Suprapubic skin (tissue), 4 donors: ENCODE results near the gene RAB33B. TPM values are rescaled to one million over a fixed set of nuclear protein-coding genes. Genes with fewer than 3 reads are reported as not detected.
"Not testable (repeated sequence)": the region's sequence is repeated elsewhere in the genome, so short reads cannot be mapped to it uniquely, and the experiment has no call there.

Source experiments
- DNase-seq, 2 donors: peaks; one replicate each; pipeline ENCODE4 v3.0.0-alpha.2; 2019; ENCODE audit warnings: low spot score in 2 of 2
- H3K27ac ChIP-seq: fragments of 200-600 bp; sonication (generic); one replicate; pipeline ENCODE4 v1.5.1; 2019
- H3K27me3 ChIP-seq: fragments of 200-600 bp; sonication (generic); one replicate; pipeline ENCODE4 v1.5.1; 2019
- H3K36me3 ChIP-seq: fragments of 200-600 bp; sonication (generic); one replicate; pipeline ENCODE4 v1.5.1; 2019
- H3K4me1 ChIP-seq: fragments of 200-600 bp; sonication (generic); one replicate; pipeline ENCODE4 v1.5.1; 2019
- H3K4me3 ChIP-seq: fragments of 200-600 bp; sonication (generic); one replicate; pipeline ENCODE4 v1.5.1; 2019; ENCODE audit warnings: mild to moderate bottlenecking
- H3K9me3 ChIP-seq: fragments of 200-600 bp; sonication (generic); one replicate; pipeline ENCODE4 v1.5.1; 2019
- EP300 ChIP-seq: sonication (generic); formaldehyde crosslinking; IDR thresholded peaks from one replicate; pipeline ENCODE4 v1.6.1; 2017; ENCODE audit warnings: antibody characterized with exemption
- POLR2A ChIP-seq, 2 donors: fragments of 450-650 bp; IDR thresholded peaks; one replicate each; pipeline ENCODE4 v1.6.1; 2017; ENCODE audit warnings: antibody characterized with exemption in 2 of 2, mild to moderate bottlenecking in 2 of 2, moderate library complexity in 2 of 2
- POLR2AphosphoS5 ChIP-seq, 3 donors: sonication (generic); formaldehyde crosslinking; IDR thresholded peaks; one replicate each; pipeline ENCODE4 v1.6.1; 2017; ENCODE audit warnings: antibody characterized with exemption in 3 of 3
- WGBS: methylation state at CpG from one replicate; pipeline ENCODE4 v1.1.5; 2018; 5-methylcytosine and 5-hydroxymethylcytosine counted together
- total RNA-seq, 4 donors: library from RNA; depleted of rRNA; stranded (reverse); fragments of >200 nt; gene quantifications; one replicate each; pipeline ENCODE4 v1.1.0, GENCODE V29; 2016
- TF ChIP-seq, protein P1 (sequence below), 2 donors: fragments of 200-600 bp in 1 of 2; fragments of 450-650 bp in 1 of 2; sonication (generic) in 1 of 2; IDR thresholded peaks; one replicate each; pipeline ENCODE4 v1.5.1; 2016 to 2019; ENCODE audit warnings: antibody characterized with exemption in 2 of 2, mild to moderate bottlenecking in 1 of 2, moderate library complexity in 1 of 2

RAB33B gene
- total RNA-seq, 4 donors from 2014 or later, result 8.1 to 10.8 (median 9.2) TPM

DNA sequence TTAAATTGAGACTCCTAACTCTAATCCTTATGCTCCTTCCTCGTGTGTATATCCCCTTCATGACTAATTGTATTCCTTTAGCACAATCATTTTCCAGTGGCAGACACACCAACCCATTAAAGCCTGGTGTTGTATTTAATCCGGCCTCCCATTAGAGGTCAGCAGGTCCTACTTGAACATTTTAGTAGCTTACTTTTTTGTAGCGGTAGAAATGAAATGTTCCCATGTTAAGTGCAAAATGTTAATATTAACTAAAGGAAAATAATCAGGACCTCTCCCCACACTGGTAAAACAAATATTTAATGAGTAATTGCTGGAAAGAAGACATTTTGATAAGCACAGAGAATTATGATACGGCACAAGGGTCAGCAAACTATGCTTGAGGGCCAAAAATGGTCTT lies 3.4 kb downstream of the RAB33B start:
- Histone ChIP-seq H3K27ac (no peak overlapping the region), H3K27me3 (no peaks in the 10 kb centered on the region)
- WGBS, result 82% methylated on average over 4 of the region's 4 CpGs

DNA sequence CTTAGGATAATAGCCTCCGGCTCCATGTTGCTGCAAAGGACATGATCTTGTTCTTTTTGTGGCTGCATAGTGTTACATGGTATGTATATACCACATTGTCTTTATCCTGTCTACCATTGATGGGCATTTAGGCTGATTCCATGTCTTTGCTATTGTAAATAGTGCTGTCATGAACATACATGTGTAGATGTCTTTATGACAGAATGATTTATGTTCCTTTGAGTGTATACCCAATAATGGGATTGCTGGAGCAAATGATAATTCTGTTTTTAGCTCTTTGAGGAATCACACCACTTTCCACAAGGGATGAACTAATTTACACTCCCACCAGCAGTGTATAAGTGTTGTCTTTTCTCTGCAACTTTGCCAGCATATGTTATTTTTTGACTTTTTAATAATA lies 4.6 kb downstream of the RAB33B start:
- Histone ChIP-seq H3K27me3 (no peaks in the 10 kb centered on the region), H3K4me1 (peaks cover 51% of the 10 kb centered on the region), H3K9me3 (no peaks in the 10 kb centered on the region), H3K27ac (no peak overlapping the region), H3K36me3 (no peaks in the 10 kb centered on the region), H3K4me3 (no peak overlapping the region)
- WGBS, result 92% methylated on average over 1 of the region's 1 CpG
- DNase-seq, result no peak
- TF ChIP-seq POLR2A (IDR thresholded peaks at IDR 0.05) (no peak), POLR2AphosphoS5 (IDR thresholded peaks at IDR 0.05) (no peak), EP300 (no peak)
- TF ChIP-seq, protein P1, sequence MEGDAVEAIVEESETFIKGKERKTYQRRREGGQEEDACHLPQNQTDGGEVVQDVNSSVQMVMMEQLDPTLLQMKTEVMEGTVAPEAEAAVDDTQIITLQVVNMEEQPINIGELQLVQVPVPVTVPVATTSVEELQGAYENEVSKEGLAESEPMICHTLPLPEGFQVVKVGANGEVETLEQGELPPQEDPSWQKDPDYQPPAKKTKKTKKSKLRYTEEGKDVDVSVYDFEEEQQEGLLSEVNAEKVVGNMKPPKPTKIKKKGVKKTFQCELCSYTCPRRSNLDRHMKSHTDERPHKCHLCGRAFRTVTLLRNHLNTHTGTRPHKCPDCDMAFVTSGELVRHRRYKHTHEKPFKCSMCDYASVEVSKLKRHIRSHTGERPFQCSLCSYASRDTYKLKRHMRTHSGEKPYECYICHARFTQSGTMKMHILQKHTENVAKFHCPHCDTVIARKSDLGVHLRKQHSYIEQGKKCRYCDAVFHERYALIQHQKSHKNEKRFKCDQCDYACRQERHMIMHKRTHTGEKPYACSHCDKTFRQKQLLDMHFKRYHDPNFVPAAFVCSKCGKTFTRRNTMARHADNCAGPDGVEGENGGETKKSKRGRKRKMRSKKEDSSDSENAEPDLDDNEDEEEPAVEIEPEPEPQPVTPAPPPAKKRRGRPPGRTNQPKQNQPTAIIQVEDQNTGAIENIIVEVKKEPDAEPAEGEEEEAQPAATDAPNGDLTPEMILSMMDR (IDR thresholded peaks at IDR 0.05), result no peak

More for the DNA sequence above, 3.4 kb downstream of the RAB33B start:
- DNase-seq, result no peak
- Histone ChIP-seq H3K4me1 (peaks cover 58% of the 10 kb centered on the region), H3K36me3 (no peaks in the 10 kb centered on the region), H3K4me3 (no peak overlapping the region), H3K9me3 (no peaks in the 10 kb centered on the region)
- TF ChIP-seq EP300, result no peak
- TF ChIP-seq, protein P1 (IDR thresholded peaks at IDR 0.05), result no peak
- no peak for TF ChIP-seq POLR2A (IDR thresholded peaks at IDR 0.05)
- no peak for TF ChIP-seq POLR2AphosphoS5 (IDR thresholded peaks at IDR 0.05)

DNA sequence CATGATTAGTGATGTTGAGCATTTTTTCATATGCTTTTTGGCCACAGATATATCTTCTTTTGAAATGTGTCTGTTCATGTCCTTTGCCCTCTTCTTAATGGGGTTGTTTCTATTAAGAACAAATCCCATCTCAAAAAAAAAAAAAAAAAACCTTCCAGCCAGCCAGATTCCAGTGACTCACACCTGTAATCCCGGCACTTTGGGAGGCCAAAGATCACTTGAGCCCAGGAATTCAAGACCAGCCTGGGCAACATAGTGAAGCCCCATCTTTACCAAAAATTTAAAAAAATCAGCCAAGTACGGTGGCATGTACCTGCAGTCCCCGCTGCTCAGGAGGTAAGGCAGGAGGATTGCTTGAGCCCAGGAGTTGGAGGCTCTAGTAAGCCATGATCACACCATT lies 5.1 kb downstream of the RAB33B start:
- TF ChIP-seq EP300 (no peak), POLR2AphosphoS5 (IDR thresholded peaks at IDR 0.05) (no peak), POLR2A (IDR thresholded peaks at IDR 0.05) (no peak)
- TF ChIP-seq, protein P1 (IDR thresholded peaks at IDR 0.05), result no peak
- no peaks in the 10 kb centered on the region for H3K36me3 ChIP-seq
- H3K27ac ChIP-seq, result no peak overlapping the region
- no peaks in the 10 kb centered on the region for H3K9me3 ChIP-seq
- whole genome bisulfite sequencing, result 77% methylated on average over 3 of the region's 3 CpGs
- DNase-seq, result no peak
- no peak overlapping the region for H3K4me3 ChIP-seq
- peaks cover 51% of the 10 kb centered on the region for H3K4me1 ChIP-seq
- H3K27me3 ChIP-seq, result no peaks in the 10 kb centered on the region

DNA sequence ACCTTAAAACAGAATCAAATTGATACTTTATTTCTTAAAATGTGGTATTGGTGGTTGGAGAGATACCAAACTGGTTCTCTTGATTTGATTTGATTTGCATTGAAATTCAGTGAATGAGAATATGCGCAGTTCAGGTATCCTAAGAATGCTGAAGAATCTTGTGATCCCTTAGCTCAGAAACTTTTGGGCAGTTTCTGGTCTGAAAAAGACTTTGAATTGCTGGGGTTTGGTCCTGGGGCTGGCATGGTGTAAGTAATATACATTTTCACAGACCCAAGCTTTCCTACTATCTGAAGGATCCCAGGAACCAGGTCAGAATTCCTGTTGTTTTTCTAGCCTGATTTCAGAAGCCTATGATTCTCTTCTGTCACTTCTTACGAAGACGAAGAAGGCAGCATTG lies 6.6 kb downstream of the RAB33B start:
- TF ChIP-seq POLR2A (IDR thresholded peaks at IDR 0.05) (no peak), POLR2AphosphoS5 (IDR thresholded peaks at IDR 0.05) (no peak), EP300 (no peak)
- TF ChIP-seq, protein P1 (IDR thresholded peaks at IDR 0.05), result no peak
- WGBS, result 96% methylated on average over 3 of the region's 3 CpGs
- no peaks in the 10 kb centered on the region for H3K36me3 ChIP-seq
- no peak overlapping the region for H3K4me3 ChIP-seq
- no peaks in the 10 kb centered on the region for H3K27me3 ChIP-seq
- H3K4me1 ChIP-seq, result peaks cover 41% of the 10 kb centered on the region
- no peaks in the 10 kb centered on the region for H3K9me3 ChIP-seq
- DNase-seq, result no peak
- no peak overlapping the region for H3K27ac ChIP-seq

DNA sequence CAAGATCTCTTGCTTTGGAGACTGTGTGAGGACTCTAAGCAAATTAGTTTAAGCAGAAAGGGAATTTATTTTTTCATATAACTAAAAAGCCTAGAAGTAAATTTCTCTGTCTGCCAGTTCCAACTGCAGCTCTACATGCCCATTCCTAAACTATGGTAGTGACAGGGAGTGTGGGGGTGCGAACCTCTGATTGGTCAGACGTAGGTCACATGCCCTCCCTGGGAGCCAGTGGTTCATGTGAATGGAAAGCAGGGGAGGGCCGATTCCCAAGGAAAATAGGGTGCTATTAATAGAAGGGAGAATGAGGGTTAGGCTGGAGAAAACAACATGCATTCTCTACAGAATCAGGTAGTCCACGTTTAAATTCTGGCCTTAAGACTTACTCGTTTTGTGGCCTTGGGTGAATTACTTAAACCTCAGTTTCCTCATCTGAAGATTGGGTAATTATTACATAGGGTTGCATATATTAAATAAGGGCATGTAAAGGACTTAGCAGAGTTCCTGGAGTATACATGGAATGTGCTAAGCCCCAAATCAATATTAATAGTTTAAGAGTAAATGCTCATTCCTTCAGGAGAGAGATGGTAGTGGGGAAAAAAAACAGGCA lies 7.2 kb downstream of the RAB33B start:
- 84% methylated on average over 5 of the region's 5 CpGs for WGBS
- DNase-seq, result no peak

DNA sequence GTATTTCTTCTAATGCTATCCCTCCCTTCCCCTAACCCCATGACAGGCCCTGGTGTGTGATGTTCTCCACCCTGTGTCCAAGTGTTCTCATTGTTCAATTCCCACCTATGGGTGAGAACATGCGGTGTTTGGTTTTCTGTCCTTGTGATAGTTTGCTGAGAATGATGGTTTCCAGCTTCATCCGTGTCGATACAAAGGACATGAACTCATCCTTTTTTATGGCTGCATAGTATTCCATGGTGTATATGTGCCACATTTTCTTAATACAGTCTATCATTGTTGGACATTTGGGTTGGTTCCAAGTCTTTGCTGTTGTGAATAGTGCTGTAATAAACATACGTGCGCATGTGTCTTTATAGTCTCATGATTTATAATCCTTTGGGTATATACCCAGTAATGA lies 10.6 kb downstream of the RAB33B start:
- not testable (repeated sequence) for H3K4me3 ChIP-seq, H3K9me3 ChIP-seq, H3K27me3 ChIP-seq, DNase-seq, H3K4me1 ChIP-seq, H3K36me3 ChIP-seq, H3K27ac ChIP-seq
- 96% methylated on average over 5 of the region's 5 CpGs for WGBS

More for the DNA sequence above, 7.2 kb downstream of the RAB33B start:
- Histone ChIP-seq H3K36me3 (no peaks in the 10 kb centered on the region), H3K4me3 (no peak overlapping the region), H3K27ac (no peak overlapping the region), H3K27me3 (no peaks in the 10 kb centered on the region), H3K4me1 (peaks cover 35% of the 10 kb centered on the region), H3K9me3 (no peaks in the 10 kb centered on the region)
- TF ChIP-seq POLR2A (IDR thresholded peaks at IDR 0.05) (no peak), EP300 (no peak)
- TF ChIP-seq, protein P1 (IDR thresholded peaks at IDR 0.05), result no peak
